ENCODE results near the gene CFAP52.
"Not testable (repeated sequence)": the region's sequence is repeated elsewhere in the genome, so short reads cannot be mapped to it uniquely, and the experiment has no call there.

CFAP52 gene

DNA sequence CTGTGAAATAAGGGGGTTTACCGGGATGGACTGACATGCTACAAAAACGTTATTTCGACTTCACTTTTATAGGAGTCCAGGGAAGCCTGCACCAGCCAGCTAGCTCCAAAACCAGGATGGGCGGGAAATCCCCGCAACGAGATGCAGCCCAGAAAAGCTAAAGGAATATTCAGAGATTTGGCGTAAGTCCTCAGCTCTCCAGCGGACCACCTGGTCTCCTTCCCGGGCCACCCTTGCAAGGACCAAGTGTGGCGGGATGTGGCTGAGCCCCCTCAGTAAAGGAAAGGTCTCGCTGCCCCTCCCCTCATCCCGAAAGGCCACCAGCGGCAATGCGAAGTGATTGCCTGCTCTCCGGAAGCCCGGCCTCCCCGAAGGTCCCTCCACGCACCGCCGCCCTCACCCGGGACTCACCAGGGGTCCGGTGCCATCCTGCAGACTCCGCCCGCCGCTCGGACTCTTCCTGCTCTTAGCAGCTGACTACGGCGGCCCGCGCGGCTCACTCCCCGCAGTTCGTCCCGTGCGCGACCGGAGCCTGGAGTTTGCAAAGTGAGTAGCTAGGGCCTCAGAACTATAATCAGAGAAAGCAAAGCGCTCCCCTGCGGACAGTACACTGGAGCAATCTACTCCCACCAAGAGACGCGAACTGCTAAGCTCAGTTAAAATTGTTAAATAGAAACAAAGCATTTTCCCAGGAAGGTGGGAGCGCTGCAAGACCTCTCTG lies 901 bp upstream of the CFAP52 start, which contains the start of gene STX8:
STX8 (minus strand) TSS at position 440 of the 721 bp plus-strand sequence; CDS start at position 428, 12 bp downstream.
- DNase-seq = peak; percentile 90 to 92

GRCh38 chr17:9577373-9577709 lies 899 bp downstream of the CFAP52 start:
- DNase-seq = no peak

- DNase-seq = no peak
Measured at GRCh38 chr17:9587969-9588656, 11.7 kb downstream of the CFAP52 start.

DNA sequence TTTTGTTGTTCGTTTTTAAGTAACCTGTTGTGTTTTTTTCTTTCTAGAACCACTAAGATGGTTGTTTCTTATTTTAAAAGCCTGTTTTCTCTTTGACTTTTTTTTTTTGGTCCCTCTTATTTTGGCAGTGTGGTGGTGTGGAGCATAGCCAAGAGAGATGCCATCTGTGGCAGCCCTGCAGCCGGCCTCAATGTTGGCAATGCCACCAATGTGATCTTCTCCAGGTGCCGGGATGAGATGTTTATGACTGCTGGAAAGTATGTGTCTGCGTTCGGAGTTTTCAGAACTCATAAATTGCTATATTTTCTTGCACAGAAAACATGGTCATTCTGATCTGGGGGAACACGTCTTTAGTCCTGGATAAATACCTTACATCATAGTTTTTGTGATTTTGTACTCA lies 17.6 kb downstream of the CFAP52 start:
- no peak for DNase-seq

DNA sequence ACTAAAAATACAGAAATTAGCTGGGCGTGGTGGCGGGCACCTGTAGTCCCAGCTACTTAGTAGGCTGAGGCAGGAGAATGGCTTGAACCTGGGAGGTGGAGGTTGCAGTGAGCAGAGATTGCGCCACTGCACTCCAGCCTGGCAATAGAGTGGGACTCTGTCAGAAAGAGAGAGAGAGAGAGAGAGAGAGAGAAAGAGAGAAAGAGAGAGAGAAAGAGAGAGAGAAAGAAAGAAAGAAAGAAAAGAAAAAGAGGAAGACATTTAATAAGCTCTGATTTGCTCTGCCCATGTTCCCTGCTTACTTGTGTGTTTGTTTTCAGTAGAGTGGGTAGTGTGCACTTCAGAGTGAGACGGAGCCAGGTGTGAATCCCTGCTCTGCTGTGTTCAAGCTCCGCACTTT lies 21.2 kb downstream of the CFAP52 start:
- not testable (repeated sequence) for DNase-seq

DNA sequence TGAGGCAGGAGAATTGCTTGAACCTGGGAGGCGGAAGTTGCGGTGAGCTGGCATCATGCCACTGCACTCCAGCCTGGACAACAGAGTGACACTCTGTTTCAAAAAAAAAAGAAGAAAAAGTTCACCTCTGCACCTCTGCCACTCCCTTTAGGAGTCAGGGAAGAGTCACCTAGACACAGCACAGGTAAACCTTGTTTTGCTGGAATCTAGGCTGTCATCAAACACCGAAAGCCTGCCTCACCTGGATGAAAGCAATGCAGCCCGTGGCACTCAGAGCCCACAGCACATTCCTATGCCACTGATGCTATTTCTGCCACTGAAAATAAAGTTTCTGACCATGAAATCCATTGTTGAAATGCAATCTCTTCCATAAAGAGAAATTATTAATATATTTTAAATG lies 22.2 kb downstream of the CFAP52 start:
- DNase-seq = no peak

- DNase-seq = not testable (repeated sequence)
Measured at GRCh38 chr17:9604583-9604982, 28.1 kb downstream of the CFAP52 start.

GRCh38 chr17:9606453-9606852 lies 30.0 kb downstream of the CFAP52 start:
- no peak for DNase-seq

GRCh38 chr17:9607058-9607457 lies 30.6 kb downstream of the CFAP52 start:
- DNase-seq = not testable (repeated sequence)

GRCh38 chr17:9611557-9611956 lies 35.1 kb downstream of the CFAP52 start:
- DNase-seq = no peak

DNA sequence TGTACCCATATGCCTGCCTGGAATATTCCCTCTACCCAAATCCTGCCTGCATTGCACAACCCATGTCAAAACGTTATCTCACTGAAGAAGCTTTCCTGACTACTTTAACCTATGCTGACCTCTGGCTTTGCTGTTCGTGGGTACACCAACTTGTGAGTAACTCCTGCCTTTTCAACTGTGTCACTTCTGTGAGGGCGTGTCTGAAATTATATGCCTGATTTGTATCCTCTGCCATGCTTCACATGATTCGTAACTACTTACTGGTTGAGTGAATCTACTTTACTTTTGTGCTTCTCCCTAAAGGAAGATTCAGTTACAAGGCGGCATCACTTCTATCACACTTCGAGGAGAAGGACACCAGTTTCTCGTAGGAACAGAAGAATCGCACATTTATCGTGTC lies 35.6 kb downstream of the CFAP52 start:
- DNase-seq = no peak

DNA sequence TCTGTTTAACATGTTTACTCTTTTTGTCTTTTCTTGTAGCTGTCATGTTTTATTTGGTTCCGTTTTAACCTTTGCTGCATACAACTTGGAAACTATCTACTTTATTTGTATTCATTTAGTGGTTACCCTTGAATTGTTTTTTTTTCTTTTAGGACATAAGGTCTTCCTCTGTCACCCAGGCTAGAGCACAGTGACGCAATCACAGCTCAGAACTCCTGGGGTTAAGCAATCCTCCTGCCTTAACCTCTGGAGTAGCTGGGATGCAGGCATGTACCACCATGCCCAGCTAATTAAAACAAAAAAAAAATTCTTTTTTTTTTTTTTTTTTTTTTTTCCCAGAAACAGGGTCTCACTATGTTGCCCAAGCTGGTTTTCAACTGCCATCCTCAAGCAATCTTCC lies 39.0 kb downstream of the CFAP52 start:
- no peak for DNase-seq

- DNase-seq = no peak
Measured at GRCh38 chr17:9622961-9623360, 46.5 kb downstream of the CFAP52 start.

DNA sequence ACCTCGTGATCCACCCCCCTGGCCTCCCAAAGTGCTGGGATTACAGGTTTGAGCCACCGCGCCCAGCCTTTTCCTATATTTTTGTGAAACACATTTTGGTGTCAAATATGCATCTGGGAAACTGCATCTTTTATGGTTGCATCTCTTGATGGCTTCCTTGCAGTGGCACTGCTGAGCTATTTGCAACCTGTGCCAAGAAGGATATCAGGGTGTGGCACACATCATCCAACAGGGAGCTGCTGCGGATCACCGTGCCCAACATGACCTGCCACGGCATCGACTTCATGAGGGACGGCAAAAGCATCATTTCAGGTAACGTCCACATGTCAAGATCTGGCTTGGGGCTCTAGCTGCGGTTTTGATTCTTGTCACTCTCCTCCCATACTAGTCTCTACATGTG lies 52.1 kb downstream of the CFAP52 start:
- no peak for DNase-seq

DNA sequence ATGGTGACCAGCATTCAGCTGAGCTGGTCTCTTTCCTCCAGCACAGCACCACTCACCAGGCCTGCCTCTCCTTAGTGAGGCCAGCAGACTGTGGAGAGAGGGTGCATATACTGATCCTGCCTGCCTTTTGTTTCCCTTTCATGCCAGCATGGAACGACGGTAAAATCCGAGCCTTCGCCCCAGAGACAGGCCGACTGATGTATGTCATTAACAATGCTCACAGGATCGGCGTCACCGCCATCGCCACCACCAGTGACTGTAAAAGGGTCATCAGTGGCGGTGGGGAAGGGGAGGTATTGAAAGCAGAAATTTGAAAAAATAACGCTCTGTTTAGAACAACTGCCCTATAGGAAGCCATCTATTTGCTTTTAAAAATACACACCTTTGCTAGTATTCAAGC lies 56.3 kb downstream of the CFAP52 start:
- no peak for DNase-seq

GRCh38 chr17:9635340-9635739 lies 58.9 kb downstream of the CFAP52 start:
- DNase-seq = no peak

DNA sequence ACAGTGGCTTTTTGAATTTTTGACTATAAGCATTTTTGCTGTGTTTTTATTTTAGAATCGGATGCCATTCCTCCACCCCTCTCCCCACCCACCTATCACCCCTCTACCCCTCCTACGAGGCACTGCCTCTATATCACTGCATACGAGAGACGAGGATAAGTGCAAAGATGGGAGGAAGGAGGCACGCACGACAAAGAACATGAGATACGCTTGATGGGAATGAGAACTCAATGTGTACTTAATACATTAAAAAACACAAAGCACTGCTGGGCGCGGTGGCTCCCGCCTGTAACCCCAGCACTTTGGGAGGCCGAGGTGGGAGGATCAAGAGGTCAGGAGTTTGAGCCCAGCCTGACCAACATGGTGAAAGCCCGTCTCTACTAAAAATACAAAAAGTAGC lies 60.1 kb downstream of the CFAP52 start:
- no peak for DNase-seq

GRCh38 chr17:9640388-9640787 lies 63.9 kb downstream of the CFAP52 start:
- not testable (repeated sequence) for DNase-seq

DNA sequence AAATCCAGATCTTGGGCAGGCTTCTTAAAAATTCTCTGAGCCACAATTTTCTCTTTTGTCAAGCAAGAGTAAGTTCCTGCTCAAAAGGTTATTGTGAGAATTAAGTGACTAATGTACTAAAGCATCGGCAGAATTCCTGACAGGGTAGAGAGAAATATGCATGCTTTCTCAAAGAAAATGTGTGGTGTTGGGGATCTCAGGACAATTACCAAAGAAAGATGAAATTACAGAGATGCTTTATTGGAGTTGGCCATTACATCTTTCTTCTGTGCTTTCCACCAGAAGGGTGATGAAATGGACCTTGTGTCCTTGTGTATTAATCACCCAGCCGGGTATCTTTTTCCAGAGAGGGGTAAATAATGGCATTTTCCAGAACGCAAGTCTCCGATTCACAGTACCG lies 67.2 kb downstream of the CFAP52 start:
- no peak for DNase-seq

DNA sequence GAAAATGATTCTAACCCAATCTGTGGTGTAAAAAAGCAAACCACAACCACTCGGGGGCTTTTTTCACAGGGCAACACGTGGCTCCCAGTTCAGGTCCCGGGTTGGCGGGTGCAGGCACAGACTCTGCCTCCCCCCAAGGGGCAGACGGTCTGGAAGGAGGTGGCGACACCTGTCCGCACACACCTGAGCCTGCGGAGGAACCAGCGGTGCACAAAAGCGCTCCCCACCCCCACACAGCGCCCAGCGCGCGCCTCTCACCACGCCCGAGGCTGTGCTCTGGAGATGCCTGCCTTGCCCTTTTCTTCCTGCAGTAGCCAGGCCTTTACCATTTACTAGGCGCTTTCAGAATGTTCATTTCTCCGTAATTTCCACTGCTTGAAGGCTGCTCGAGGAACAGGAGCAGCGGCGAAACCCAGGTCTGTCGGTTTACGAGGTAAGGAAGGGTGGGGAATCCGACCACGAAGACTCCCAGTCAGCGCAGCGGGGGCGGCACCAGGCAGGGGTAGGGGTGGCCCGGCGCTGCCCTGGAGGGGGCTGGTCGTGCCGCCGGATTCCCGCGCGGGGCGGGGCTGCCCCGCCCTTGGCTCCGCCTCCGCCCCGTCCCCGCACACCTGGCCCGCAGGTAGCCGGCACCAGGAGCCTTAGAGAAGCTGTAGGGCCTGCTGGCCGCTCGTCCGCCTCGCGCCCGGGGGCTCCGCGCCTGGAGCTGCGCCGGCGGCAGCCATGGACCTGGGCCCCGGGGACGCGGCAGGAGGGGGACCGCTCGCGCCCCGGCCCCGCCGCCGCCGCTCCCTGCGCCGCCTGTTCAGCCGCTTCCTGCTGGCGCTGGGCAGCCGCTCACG lies 68.7 kb downstream of the CFAP52 start, which contains the start of gene USP43:
USP43 (plus strand) TSS at position 608 of the 842 bp plus-strand sequence; CDS start at position 724, 116 bp downstream.
- DNase-seq = peak; percentile 21 to 30

- DNase-seq = peak; percentile 31 to 36
Measured at GRCh38 chr17:9645851-9646545, 69.6 kb downstream of the CFAP52 start.

- no peak for DNase-seq
Measured at GRCh38 chr17:9646546-9646885, 70.1 kb downstream of the CFAP52 start.

DNA sequence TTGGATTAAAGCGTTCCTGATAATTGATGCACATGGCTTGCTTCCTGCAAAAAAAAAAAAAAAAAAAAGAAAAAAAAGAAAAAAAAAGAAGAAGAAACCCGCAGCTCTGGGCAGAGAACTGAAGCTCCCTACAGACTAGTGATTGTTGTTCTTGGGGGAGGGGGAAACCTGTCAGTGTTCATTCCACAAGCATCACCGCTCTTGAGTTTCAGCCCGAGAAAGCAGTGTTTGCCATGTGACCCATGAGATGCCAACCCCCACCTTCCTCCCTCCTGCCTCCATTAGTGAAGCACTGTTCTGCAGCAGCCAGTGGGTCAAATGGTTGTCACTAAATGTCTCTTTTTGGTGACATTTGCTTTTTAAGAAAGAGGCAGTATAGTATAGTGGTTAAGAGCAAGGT lies 70.6 kb downstream of the CFAP52 start:
- no peak for DNase-seq
